SK-N-MC (cell line): ENCODE measurements around the gene SCNN1A.

Source experiments
- EZH2 ChIP-seq: fragments of 200-600 bp; sonication (generic); IDR thresholded peaks from one replicate; pipeline ENCODE4 v1.6.1; 2017; ENCODE audit warnings: antibody characterized with exemption
- POLR2AphosphoS5 ChIP-seq: IDR thresholded peaks from 2 replicates; pipeline ENCODE4 v1.6.1; 2012; ENCODE audit warnings: mild to moderate bottlenecking, low read depth, low read length, borderline replicate concordance

GRCh38 chr12:6374786-6375160 is 590 bp downstream of the SCNN1A start:
- TF ChIP-seq EZH2 (no peak), POLR2AphosphoS5 (no peak)
